GM18507 (cell line): ENCODE data around the gene DUSP1.
"Not testable (repeated sequence)": the region's sequence is repeated elsewhere in the genome, so short reads cannot be mapped to it uniquely, and the experiment has no call there.

Experiments used
- DNase-seq: peaks from one replicate; pipeline ENCODE4 v3.0.0; 2011; ENCODE audit warnings: low read depth; ENCODE audit not compliant: insufficient read length; ENCODE audit errors: extremely low spot score
- FAIRE-seq: peaks from 2 replicates; lab custom pipeline; 2011; peaks lifted over from hg19 to GRCh38; lab: Jason Lieb, UNC

Gene DUSP1, protein sequence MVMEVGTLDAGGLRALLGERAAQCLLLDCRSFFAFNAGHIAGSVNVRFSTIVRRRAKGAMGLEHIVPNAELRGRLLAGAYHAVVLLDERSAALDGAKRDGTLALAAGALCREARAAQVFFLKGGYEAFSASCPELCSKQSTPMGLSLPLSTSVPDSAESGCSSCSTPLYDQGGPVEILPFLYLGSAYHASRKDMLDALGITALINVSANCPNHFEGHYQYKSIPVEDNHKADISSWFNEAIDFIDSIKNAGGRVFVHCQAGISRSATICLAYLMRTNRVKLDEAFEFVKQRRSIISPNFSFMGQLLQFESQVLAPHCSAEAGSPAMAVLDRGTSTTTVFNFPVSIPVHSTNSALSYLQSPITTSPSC

GRCh38 chr5:172770675-172771438 is at the start of gene DUSP1:
TSS of gene DUSP1 (minus strand) at chr5:172771195. CDS start at chr5:172770952, 243 bp downstream.
- DNase-seq (peak; percentile 95), FAIRE-seq (peak; percentile 74)

DNA sequence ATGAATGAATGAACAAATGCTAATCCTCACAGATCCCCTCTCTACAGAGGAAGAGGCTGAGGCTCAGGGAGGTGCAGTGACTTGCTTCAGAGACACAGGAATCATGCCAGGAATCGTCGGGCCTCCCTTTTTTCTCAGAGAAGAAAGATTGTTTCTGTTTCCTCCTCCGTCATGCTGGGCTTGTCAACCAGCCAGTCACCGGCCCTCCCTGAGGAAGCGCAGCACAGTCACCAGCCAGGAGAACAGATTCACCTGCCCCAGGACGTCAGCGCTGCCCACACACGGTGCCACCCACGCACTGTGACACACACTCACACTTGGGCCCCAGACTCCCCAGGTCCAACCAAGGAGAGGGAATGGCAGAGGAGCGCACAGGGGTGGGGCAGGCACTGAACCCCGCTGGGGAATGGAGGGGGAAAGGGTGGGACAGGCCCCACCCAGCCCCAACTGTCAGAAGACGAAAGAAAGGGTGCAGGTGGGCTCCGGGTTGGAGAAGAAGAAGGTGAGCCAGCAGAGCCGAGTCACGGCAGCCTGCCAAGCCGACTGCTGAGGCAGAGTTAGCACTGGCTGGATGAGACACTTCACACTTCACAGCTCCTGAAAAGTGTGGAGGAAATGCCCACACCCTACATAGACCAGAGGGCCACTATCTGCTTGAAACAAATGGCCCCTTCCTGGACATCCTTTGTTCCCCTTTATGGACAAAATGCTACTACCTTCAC is 49.2 kb upstream of the DUSP1 start:
- FAIRE-seq (no peak), DNase-seq (no peak)

- DNase-seq: no peak
- no peak for FAIRE-seq
Measured at GRCh38 chr5:172819569-172819968, 48.6 kb upstream of the DUSP1 start.

GRCh38 chr5:172818081-172818480 is 47.1 kb upstream of the DUSP1 start:
- DNase-seq (no peak), FAIRE-seq (no peak)

GRCh38 chr5:172817664-172818063 is 46.7 kb upstream of the DUSP1 start:
- FAIRE-seq (no peak), DNase-seq (no peak)

DNA sequence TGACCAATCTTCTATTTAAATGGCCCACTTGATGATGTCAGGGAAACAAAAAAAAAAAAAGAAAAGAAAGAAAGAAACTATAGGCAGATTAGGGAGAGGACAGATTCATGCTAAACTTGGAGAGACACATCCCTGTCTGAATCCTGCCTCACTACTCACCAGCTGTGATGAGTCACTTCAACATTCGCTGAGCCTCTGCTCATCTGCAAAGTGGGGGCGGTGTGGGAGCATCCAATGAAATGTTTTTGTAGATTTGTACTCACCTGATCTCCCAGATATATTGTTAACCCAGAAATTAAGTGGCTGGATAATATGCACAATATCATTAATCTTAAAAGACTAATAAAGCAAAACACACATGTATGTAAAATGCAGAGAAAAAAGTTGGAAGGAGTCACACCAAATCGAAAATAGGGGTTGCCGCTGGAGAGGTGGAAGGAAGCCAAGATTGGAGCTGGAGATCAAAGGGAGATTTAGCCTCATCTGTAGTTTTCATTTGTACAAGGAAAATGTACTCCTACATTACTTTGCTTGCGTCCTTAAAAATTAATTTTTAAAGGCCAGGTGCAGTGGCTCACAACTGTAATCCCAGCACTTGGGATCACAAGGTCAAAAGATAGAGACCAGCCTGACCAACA is 46.0 kb upstream of the DUSP1 start:
- no peak for FAIRE-seq

DNA sequence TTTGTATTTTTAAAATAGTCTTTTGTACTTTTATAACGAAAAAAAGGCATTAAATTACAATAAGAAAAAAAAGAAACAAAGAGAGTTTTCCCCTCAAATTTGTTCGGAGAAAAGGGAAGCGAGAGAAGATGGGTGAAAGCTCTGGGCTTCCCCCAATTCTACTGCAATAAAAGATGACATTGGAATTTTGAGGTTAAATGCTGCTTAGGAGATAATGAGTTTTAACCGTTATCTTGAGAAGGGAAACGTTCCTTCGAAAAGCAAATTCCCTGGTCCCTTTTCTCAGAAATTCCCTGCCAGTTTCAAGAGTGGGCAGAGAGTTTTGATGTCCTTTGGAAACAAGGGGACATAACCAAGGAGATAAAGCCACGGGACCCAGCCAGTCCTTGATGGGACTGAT is 44.6 kb upstream of the DUSP1 start:
- FAIRE-seq: no peak

More for the DNA sequence above, 46.0 kb upstream of the DUSP1 start:
- DNase-seq: no peak

GRCh38 chr5:172810996-172811395 is 40.0 kb upstream of the DUSP1 start:
- not testable (repeated sequence) for DNase-seq, FAIRE-seq

More for the DNA sequence above, 44.6 kb upstream of the DUSP1 start:
- no peak for DNase-seq

DNA sequence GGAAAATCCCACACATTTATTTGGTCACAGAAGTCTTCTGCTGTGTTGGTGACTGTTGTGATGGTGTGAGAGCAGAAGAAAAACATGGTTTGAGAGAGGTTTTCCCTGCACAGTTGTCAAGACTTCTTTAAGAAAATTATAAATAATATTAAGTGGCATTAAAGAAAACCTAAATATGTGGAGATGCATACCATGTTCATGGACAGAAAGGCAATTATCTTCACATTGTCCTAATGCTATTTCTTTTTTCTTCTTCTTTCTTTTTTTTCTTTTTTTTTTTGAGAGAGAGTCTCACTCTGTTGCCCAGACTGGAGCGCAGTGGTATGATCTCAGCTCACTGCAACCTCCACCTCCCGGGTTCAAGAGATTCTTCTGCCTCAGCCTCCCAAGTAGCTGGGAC is 38.8 kb upstream of the DUSP1 start:
- DNase-seq (no peak), FAIRE-seq (no peak)

DNA sequence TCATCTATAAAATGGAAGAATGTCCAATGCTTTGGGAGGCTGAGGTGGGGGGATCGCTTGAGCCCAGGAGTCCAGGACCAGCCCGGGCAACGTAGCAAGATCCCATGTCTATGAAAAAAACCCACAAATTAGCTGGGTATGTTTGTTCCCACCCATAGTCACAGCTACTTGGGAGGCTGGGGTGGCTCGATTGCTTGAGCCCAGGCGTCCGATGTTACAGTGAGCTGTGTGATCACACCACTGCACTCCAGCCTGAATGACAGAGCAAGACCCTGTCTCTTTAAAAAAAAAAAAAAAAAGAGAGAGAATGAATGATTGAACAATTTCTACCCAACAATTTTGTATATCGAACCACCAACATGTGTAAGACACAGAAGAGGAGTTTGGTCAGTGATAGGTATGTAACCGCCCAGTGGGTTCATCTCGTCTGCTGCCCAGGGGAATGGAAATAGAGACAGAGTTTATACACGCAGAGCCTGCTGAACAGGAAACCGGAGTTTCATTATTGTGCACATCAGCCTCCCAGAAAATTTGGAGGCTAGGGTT is 36.8 kb upstream of the DUSP1 start:
- FAIRE-seq (no peak), DNase-seq (no peak)

GRCh38 chr5:172806897-172807672 is 36.1 kb upstream of the DUSP1 start:
- peak; percentile 96 for FAIRE-seq
- DNase-seq: peak; percentile 88

- no peak for FAIRE-seq
- DNase-seq: no peak
Measured at GRCh38 chr5:172805736-172806255, 34.8 kb upstream of the DUSP1 start.

DNA sequence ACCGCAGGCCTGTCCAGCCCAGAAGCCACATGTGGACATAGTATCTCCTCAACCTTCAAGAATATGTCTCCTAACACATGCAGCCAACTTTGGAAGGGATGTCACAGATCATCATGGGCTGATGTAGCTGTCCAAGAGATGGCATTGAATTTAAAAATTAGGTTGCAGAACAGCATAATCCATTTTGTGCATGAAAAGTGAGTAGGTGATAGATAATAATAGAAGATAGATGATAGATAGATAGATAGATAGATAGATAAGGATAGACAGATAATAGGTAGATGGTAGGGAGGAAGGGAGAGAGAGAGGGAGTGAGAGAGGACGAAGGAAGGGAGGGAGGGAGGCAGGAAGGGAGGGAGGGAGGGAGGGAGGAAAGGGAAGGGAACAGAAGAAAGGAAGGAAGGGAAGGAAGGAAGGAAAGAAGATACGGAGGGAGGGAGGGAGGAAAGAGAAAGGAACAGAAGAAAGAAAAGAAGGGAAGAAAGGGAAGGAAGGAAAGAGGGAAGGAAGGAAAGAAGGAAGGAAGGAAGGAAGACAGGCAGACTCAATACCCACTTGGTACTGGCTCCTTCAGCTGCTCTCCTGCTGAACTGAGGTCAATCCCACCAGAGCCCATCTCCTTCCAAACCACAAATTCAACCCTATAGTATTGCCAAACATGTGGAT is 34.2 kb upstream of the DUSP1 start:
- DNase-seq (no peak), FAIRE-seq (no peak)

DNA sequence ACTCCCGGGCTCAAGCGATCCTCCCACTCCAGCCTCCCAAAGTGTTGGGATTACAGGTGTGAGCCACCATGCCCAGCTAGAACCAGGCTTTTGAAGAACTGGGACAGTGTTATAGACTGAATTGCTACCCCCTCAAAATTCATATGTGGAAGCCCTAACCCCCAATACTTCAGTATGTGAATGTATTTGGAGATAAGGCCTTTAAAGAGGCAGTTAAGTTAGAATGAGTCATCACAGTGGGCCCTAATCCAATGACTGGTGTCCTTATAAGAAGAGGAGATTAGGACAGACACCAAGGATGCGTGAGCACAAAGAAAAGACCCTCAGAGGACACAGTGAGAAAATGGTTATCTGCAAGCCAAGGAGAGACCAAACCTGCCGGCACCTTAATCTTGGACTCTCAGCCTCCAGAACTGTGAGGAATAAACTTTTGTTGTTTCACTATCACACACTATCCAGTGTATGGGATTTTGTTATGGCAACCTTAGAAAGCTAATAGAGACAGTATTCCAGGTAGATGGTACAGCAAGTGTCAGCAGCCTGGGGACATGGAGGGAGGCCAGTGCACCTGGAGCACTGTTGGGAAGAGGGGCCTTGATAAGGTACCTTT is 31.7 kb upstream of the DUSP1 start:
- FAIRE-seq: no peak
- DNase-seq: no peak

DNA sequence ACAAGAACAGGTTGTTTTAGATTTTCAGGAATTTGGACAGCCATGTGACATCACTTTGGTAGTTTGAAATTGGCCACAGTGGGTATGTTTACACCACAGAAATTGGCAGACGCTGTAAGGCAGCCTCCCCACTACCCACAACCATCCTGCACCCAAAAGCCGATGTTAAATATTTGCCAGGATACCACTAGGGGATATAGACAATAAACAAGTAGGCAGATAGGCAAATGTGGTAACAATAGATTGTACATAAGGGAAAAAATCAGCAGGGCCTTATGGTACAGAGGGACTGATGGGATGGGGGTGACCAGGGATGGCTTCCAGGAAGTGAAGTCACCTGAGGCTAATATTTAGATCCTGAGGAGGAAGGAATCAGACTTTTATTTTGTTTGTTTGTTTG is 31.1 kb upstream of the DUSP1 start:
- FAIRE-seq (no peak), DNase-seq (no peak)

DNA sequence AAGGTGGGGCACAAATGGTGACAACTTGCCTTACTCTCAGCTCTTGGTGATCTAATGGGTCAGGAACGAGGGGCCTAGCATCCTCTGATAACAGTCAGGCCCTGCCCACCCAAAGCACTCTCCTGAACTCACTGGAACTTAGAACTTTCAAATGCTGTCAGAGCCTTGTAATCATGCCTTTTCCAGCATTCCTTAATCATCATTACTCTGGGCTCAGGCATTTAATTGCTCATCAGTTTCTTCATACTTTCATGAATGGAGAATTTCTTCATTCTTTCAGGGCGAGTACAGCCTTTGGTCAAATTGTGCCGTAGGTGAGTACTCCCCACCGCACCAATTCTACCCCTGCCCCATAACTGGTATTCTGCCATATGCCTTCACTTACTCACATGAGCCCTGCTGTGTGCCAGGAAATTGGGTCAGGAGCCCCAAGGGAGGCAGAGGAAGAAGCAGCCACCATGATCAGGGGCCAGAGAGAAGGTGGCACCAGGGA is 30.2 kb upstream of the DUSP1 start:
- FAIRE-seq: no peak
- DNase-seq: no peak

DNA sequence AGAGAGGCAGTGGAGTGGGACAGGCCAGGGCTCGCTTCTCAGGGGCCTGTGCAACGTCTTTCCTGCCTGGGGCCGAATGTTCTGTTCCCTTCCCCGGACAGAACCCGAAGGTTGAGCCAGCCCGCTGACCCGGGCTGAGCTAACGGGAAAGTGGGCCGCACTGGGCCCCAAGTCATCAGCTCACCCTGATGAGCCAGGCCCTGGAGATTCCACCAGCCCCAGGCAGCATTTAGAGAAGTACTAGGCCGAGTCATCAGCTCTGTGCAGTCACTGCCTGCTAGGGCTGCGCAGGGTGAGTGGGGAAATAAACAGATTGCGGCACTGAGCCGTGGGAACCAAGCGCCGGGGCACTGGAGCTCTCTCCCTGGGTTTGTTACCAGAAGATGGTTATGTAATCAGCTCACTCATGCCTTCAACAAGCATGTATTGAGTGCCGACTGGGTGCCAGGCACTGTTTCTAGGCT is 29.1 kb upstream of the DUSP1 start:
- DNase-seq (no peak), FAIRE-seq (no peak)
